Choroid plexus epithelial cell (primary cell): ENCODE results near the gene S100B.
A peak's percentile ranks its signal among the peaks of the same experiment; 100 is the strongest.

Experiments
- DNase-seq: peaks from one replicate; pipeline ENCODE4 v3.0.0-alpha.2; 2010; ENCODE audit warnings: low read depth
- H3K4me3 ChIP-seq: 2 replicates; pipeline ENCODE4 v1.5.1; 2011; ENCODE audit warnings: low read depth, mild to moderate bottlenecking, control low read depth, low read length, moderate library complexity
- TF ChIP-seq, protein P1 (sequence below): conservative IDR thresholded peaks from 2 replicates; pipeline ENCODE4 v1.5.1; 2011; ENCODE audit warnings: low read depth, mild to moderate bottlenecking, control low read depth, inconsistent platforms, low read length, moderate library complexity

The S100B gene

DNA sequence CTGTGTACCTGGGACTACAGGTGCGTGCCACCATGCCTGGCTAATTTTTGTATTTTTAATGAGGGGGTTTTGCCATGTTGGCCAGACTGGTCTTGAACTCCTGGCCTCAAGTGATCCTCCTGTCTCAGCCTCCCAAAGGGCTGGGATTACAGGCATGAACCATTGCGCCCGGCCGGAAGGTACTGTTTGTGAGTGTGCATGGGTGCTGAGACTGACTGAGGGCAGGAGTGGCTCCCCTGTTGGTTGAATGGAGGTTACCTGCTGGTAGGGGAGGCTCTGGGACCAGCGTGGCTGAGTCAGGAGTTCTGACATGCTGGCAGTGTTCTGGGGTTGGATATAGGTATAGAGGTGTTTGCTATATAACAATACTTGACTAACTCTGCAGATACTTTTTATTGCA is 41.0 kb upstream of the S100B start:
- no peak for DNase-seq
- TF ChIP-seq, protein P1, sequence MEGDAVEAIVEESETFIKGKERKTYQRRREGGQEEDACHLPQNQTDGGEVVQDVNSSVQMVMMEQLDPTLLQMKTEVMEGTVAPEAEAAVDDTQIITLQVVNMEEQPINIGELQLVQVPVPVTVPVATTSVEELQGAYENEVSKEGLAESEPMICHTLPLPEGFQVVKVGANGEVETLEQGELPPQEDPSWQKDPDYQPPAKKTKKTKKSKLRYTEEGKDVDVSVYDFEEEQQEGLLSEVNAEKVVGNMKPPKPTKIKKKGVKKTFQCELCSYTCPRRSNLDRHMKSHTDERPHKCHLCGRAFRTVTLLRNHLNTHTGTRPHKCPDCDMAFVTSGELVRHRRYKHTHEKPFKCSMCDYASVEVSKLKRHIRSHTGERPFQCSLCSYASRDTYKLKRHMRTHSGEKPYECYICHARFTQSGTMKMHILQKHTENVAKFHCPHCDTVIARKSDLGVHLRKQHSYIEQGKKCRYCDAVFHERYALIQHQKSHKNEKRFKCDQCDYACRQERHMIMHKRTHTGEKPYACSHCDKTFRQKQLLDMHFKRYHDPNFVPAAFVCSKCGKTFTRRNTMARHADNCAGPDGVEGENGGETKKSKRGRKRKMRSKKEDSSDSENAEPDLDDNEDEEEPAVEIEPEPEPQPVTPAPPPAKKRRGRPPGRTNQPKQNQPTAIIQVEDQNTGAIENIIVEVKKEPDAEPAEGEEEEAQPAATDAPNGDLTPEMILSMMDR: no peak
- no peak overlapping the region for H3K4me3 ChIP-seq

DNA sequence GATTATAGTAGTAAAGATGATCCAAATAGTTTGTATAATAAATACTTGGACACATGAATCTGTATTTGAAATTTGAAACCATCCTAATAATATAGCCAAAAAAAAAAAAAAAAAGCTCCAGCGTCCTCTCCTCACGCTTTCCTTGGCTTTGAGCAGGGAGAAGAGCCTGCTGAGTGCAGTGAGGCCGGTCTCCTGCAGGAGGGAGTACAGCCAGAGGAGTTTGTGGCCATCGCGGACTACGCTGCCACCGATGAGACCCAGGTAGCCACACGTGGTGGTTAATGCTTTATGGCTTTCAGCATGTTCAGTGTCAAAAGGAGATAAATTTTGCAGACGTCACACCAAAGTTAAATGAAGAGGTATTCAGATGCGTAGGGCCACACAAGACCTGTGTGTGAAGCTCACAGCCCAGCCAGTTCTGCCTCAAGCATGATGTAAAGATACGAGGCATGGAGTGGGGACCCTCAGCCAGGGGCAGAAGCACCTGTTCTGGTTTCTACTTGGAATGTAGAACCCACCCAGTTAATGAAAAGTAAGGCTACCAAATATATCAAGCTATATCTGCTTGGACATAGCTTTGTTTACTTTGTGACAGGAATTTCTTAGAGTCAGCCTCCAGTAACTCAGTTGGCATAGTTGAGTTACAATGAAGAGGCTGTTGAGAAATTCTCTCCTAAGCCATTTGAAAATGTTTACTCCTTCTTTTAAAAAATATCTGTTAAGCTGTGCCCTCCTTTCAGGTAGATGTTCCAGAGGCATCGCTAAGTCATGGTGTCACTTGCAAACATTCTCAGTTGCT is 38.7 kb upstream of the S100B start:
- TF ChIP-seq, protein P1: no peak
- DNase-seq: no peak
- no peak overlapping the region for H3K4me3 ChIP-seq

DNA sequence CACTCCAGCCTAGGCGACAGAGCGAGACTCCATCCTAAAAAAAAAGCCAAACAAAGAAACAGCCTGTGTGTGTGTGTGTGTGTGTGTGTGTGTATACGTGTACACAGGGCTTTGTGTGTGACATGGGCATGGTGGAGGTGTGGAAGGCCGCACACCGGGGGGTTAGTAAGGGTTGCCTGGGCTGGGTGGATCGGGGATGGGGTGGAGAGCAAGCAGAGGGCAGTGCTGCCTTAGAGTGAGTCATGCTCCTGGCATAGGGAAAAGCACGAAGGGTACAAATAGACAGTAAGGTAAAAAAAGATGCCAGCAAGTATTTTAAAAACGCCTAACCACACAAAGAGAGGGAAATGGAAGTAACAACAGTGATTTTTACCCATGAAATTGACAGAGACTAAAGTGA is 36.8 kb upstream of the S100B start:
- TF ChIP-seq, protein P1: no peak
- no peak for DNase-seq
- H3K4me3 ChIP-seq: no peak overlapping the region

DNA sequence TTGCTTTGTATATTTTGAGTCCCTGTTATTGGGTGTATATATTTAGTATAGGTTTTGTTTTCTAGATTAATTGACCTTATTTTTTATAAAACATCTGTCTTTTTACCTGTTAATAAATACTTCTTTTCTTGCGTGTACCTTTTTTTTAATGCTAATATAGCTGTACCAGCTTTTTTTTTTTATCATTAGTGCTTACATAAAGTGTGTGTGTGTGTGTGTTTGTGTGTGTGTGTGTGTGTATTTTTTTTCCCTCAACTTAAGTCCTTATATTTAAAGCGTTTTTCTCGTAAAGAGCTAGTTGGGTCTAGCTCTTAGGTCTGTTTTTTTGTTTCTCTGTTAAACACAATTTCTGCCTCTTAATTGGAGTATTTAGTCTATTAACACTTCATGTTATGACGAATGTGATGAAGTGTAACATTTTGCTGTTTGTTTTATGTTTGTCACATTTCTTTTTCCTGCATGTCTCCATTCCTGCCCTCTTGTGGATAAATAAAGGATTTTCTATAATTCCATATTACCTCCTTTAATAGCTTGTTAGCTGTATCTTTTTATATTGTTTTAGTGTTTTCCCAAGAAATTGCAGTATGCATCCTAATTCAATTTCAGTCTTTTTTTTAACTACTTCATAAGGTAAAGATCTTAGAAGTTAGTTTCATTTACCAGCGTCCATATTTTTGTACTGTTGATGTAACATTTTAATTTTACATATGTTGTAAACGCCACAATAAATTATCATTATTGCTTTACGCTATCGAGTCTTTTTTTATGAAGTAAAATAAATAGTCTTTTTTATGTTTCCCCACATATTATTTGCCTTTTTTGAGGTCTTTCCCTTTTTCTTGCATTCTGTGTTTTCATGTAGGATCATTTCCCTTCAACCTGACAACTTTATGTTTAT is 34.9 kb upstream of the S100B start:
- no peak overlapping the region for H3K4me3 ChIP-seq
- TF ChIP-seq, protein P1: peak; percentile 55
- DNase-seq: peak; percentile 50

DNA sequence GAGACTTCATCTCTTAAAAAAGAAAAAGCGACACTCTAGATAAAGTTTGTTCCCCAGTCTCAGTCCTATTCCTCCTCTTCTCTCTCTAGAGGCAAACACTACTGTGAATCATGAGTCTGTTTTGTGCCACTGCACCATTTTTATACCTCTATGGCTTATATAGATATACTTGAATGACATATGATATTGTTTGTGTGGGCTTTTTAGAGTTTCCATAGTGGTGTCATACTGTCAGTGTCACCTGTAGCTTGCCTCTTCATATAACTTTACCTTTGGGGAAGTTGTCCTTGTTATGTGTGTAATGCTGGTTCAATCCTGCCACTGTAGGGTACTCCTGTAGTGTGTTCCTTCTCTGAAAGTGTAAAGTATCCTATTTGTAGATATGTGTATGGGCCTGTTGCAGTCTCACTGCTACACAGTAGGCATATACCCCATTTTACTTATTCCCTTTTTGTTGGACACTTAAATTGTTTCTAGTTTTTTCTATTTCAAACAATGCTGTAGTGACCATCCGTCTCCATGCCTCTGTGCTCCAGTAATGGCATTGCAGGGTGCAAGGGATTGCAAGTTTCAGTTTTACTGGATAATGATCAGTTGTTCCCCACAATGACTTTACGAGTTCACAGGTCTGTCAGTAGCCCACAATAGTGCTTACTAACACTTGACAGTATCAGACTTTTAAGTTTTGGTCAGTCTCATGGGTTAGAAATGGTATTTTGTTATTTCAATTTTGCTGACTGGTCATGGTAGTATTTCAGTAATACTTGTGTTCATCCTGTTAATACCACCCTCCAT is 33.3 kb upstream of the S100B start:
- DNase-seq: no peak
- H3K4me3 ChIP-seq: no peak overlapping the region
- TF ChIP-seq, protein P1: no peak

DNA sequence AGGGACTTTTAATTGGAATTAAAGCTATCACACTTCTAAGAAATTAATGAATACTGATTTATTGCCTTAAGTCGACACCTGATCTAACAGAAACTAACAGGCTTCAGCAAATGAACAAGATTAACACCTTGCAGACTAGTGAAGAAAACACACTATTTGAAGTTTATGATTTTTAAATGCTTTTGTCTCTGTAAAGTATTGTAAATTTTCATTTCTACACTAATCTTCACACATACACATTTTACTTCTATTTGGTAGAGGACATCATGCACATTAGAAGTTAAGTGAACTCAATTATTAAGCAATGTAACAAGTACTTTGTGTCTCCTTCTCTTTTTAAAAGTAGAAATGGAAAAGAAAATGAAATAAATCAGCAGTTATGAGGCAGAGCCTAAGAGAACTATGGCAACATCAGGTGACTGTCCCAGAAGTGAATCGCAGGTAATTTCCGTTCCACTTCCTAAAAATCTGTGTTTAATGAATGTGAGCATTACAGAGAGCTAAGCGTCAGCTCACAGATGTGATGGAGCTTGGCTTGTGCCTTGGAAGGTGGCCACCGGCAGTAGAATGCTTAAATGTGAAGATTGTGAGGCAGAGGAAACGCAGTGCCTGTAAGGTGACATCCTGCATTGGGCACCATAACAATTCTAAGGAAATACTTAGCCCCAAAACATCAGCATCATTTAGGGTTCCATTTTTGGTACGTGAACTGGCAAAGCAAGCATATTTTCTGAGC is 31.8 kb upstream of the S100B start:
- no peak for DNase-seq
- TF ChIP-seq, protein P1: no peak
- H3K4me3 ChIP-seq: peak overlapping the region; percentile 100
